Omental fat pad (tissue), 4 donors: Measurements from ENCODE around the gene ANKS3. TPM values are rescaled to one million over a fixed set of nuclear protein-coding genes. Genes with fewer than 3 reads are reported as not detected.
A peak's percentile ranks its signal among the peaks of the same experiment; 100 is the strongest.

Source experiments
- ATAC-seq: fragments of 150-250 bp; one replicate; pipeline ENCODE4 v1.9.1; 2016; ENCODE audit warnings: mild to moderate bottlenecking, moderate library complexity; ENCODE audit not compliant: low FRiP score
- DNase-seq: peaks from one replicate; pipeline ENCODE4 v3.0.0-alpha.2; 2019; ENCODE audit warnings: low spot score
- CTCF ChIP-seq, 3 donors: fragments of 450-650 bp; IDR thresholded peaks; one replicate each; pipeline ENCODE4 v1.5.1; 2016 to 2017; ENCODE audit warnings: antibody characterized with exemption in 3 of 3, mild to moderate bottlenecking in 3 of 3, moderate library complexity in 2 of 3
- total RNA-seq, 4 donors: library from RNA; depleted of rRNA; stranded (reverse); fragments of >200 nt; gene quantifications; one replicate each; pipeline ENCODE4 v1.1.0, GENCODE V29; 2016

Gene ANKS3
- total RNA-seq, 4 donors from 2014 or later, result 12.6 to 24.1 (median 17.2) TPM

GRCh38 chr16:4726616-4727015, 7.5 kb downstream of the ANKS3 start:
- no peak for ATAC-seq
- no peak for TF ChIP-seq CTCF (IDR thresholded peaks at IDR 0.05)
- no peak for DNase-seq

- ATAC-seq (no peak), DNase-seq (no peak)
- TF ChIP-seq CTCF (IDR thresholded peaks at IDR 0.05), result no peak
Observed at GRCh38 chr16:4724661-4725270, 9.3 kb downstream of the ANKS3 start.

GRCh38 chr16:4723071-4723767, 10.9 kb downstream of the ANKS3 start:
- DNase-seq (no peak), ATAC-seq (no peak)
- TF ChIP-seq CTCF (IDR thresholded peaks at IDR 0.05), result no peak

- no peak for DNase-seq
- no peak for TF ChIP-seq CTCF (IDR thresholded peaks at IDR 0.05)
- ATAC-seq, result no peak
Observed at GRCh38 chr16:4718466-4718865, 15.6 kb downstream of the ANKS3 start.

- TF ChIP-seq CTCF (IDR thresholded peaks at IDR 0.05), result no peak
- ATAC-seq (no peak), DNase-seq (no peak)
Observed at GRCh38 chr16:4714996-4715395, 19.1 kb downstream of the ANKS3 start.

GRCh38 chr16:4713663-4714501, 20.2 kb downstream of the ANKS3 start:
- peak; percentile 48 for ATAC-seq
- no peak for TF ChIP-seq CTCF (IDR thresholded peaks at IDR 0.05)
- no peak for DNase-seq
